ENCODE data around the gene CCDC170. TPM values are rescaled to one million over a fixed set of nuclear protein-coding genes. Genes with fewer than 3 reads are reported as not detected.

Gene CCDC170
- polyA plus RNA-seq, 1 experiment, result 1.9 TPM

DNA sequence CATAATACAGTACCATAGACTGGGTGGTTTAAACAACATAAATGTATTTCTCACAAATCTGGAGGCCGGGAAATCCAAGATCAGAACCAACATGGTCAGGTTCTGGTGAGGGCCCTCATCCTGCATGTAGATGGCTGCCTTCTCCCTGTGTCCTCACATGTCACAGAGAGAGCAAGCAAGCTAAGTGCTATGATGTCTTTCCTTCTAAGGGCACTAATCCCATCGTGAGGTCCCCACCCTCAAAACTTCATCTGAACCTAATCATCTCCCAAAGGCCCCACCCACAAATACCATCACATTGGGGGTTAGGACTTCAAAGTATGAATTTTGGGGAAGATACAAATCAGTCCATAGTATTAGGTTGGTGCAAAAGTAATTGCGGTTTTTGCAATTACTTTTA lies 56.8 kb downstream of the CCDC170 start:
- ChIA-PET CTCF (no interaction called here), POLR2A (no interaction called here)
- Histone ChIP-seq H3K27me3 (ENCODE audit: control insufficient read depth, insufficient read depth, low read length) (no peaks in the 10 kb centered on the region), H3K27ac (ENCODE audit: low read depth, low read length) (no peak overlapping the region), H3K9me3 (ENCODE audit: control insufficient read depth, insufficient read depth, low read length) (no peaks in the 10 kb centered on the region), H3K4me3 (ENCODE audit: low read depth, low read length) (no peak overlapping the region)
- DNase-seq (ENCODE audit: low read depth, low spot score), result no peak
- TF ChIP-seq CTCF (IDR thresholded peaks at IDR 0.05; ENCODE audit: low read depth, low read length), result no peak

- no peaks in the 10 kb centered on the region for H3K9me3 ChIP-seq (ENCODE audit: control insufficient read depth, insufficient read depth, low read length)
- H3K27me3 ChIP-seq (ENCODE audit: control insufficient read depth, insufficient read depth, low read length), result no peaks in the 10 kb centered on the region
- H3K27ac ChIP-seq (ENCODE audit: low read depth, low read length), result no peak overlapping the region
- H3K4me3 ChIP-seq (ENCODE audit: low read depth, low read length), result no peak overlapping the region
- TF ChIP-seq CTCF (IDR thresholded peaks at IDR 0.05; ENCODE audit: low read depth, low read length), result no peak
- no peak for DNase-seq (ENCODE audit: low read depth, low spot score)
- CTCF ChIA-PET, result no interaction called here
- POLR2A ChIA-PET, result no interaction called here
These were observed 57.5 kb downstream of the CCDC170 start for GRCh38 chr6:151551223-151551857.

- no peak overlapping the region for H3K27ac ChIP-seq (ENCODE audit: low read depth, low read length)
- POLR2A ChIA-PET, result no interaction called here
- H3K9me3 ChIP-seq (ENCODE audit: control insufficient read depth, insufficient read depth, low read length), result no peaks in the 10 kb centered on the region
- no peak overlapping the region for H3K4me3 ChIP-seq (ENCODE audit: low read depth, low read length)
- no peak for TF ChIP-seq CTCF (IDR thresholded peaks at IDR 0.05; ENCODE audit: low read depth, low read length)
- no peak for DNase-seq (ENCODE audit: low read depth, low spot score)
- H3K27me3 ChIP-seq (ENCODE audit: control insufficient read depth, insufficient read depth, low read length), result no peaks in the 10 kb centered on the region
- CTCF ChIA-PET, result no interaction called here
These were observed 59.8 kb downstream of the CCDC170 start for GRCh38 chr6:151553416-151554165.

DNA sequence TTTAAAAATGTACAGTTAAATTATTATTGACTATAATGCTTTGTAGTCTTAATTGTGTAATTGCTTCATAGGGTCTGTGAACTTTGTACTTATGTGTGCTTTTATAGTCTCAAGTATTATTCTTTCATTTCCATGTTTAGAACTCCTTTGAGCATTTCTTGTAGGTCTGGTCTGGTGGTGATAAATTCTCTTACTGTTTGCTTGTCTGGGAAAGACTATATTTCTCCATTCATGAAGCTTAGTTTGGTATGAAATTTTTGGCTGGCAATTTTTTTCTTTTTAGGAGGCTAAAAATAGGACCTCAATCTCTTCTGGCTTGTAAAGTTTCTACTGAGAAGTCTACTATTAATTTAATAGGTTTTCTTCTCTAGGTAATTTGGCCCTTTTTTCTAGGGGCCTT lies 67.4 kb downstream of the CCDC170 start:
- POLR2A ChIA-PET, result no interaction called here
- CTCF ChIA-PET, result no interaction called here

More for the DNA sequence above, 67.4 kb downstream of the CCDC170 start:
- no peaks in the 10 kb centered on the region for H3K27me3 ChIP-seq (ENCODE audit: control insufficient read depth, insufficient read depth, low read length)
- no peak overlapping the region for H3K27ac ChIP-seq (ENCODE audit: low read depth, low read length)
- DNase-seq (ENCODE audit: low read depth, low spot score), result no peak
- no peak overlapping the region for H3K4me3 ChIP-seq (ENCODE audit: low read depth, low read length)
- TF ChIP-seq CTCF (IDR thresholded peaks at IDR 0.05; ENCODE audit: low read depth, low read length), result no peak
- peaks cover 6% of the 10 kb centered on the region; the same call in 1 of the 2 replicates for H3K9me3 ChIP-seq (ENCODE audit: control insufficient read depth, insufficient read depth, low read length)
